Omental fat pad (tissue), 4 donors: ENCODE data around the gene KDM2A. TPM values are rescaled to one million over a fixed set of nuclear protein-coding genes. Genes with fewer than 3 reads are reported as not detected.
"Not testable (repeated sequence)": the region's sequence is repeated elsewhere in the genome, so short reads cannot be mapped to it uniquely, and the experiment has no call there.

Source experiments
- ATAC-seq: fragments of 150-250 bp; one replicate; pipeline ENCODE4 v1.9.1; 2016; ENCODE audit warnings: mild to moderate bottlenecking, moderate library complexity; ENCODE audit not compliant: low FRiP score
- DNase-seq: peaks from one replicate; pipeline ENCODE4 v3.0.0-alpha.2; 2019; ENCODE audit warnings: low spot score
- total RNA-seq, 4 donors: library from RNA; depleted of rRNA; stranded (reverse); fragments of >200 nt; gene quantifications; one replicate each; pipeline ENCODE4 v1.1.0, GENCODE V29; 2016
- TF ChIP-seq, protein P1 (sequence below), 3 donors: fragments of 450-650 bp; IDR thresholded peaks; one replicate each; pipeline ENCODE4 v1.5.1; 2016 to 2017; ENCODE audit warnings: antibody characterized with exemption in 3 of 3, mild to moderate bottlenecking in 3 of 3, moderate library complexity in 2 of 3

The KDM2A gene
- total RNA-seq, 4 donors from 2014 or later, result 47.4 to 83.6 (median 56.6) TPM

DNA sequence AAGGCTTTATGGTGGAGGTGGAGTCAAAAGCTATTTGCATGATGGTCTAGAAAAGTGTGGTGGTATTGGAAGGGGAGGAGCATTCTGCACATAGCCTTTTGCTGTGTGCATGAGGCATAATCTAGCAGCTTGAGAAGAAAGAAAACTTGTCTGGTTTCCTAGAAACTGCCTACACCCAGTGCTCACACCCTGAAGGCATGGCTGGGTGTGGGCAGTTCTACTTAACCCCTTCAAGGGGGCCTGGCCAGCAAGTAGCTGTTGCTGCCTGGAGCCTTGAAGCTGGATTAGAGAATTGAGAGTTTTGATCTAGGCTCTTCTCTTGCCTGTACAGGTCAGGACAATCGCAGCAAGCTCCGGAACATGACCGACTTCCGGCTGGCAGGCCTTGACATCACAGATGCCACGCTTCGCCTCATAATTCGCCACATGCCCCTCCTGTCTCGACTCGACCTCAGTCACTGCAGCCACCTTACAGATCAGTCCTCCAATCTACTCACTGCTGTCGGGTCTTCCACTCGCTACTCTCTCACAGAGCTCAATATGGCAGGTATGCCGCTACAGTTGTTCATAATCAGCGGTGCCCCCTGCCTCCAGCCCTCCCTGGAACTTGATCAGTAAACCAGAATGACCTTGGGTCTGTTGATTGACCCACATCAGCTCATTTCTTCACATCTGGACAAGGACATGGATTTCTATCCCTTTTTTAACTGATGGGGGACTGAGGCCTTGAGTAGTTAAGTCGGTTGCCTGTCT, 135.0 kb downstream of the KDM2A start:
- ATAC-seq, result no peak
- TF ChIP-seq, protein P1, sequence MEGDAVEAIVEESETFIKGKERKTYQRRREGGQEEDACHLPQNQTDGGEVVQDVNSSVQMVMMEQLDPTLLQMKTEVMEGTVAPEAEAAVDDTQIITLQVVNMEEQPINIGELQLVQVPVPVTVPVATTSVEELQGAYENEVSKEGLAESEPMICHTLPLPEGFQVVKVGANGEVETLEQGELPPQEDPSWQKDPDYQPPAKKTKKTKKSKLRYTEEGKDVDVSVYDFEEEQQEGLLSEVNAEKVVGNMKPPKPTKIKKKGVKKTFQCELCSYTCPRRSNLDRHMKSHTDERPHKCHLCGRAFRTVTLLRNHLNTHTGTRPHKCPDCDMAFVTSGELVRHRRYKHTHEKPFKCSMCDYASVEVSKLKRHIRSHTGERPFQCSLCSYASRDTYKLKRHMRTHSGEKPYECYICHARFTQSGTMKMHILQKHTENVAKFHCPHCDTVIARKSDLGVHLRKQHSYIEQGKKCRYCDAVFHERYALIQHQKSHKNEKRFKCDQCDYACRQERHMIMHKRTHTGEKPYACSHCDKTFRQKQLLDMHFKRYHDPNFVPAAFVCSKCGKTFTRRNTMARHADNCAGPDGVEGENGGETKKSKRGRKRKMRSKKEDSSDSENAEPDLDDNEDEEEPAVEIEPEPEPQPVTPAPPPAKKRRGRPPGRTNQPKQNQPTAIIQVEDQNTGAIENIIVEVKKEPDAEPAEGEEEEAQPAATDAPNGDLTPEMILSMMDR (IDR thresholded peaks at IDR 0.05), result no peak
- no peak for DNase-seq

GRCh38 chr11:67254798-67255197, 135.7 kb downstream of the KDM2A start:
- DNase-seq, result no peak
- no peak for ATAC-seq
- TF ChIP-seq, protein P1 (IDR thresholded peaks at IDR 0.05), result no peak

DNA sequence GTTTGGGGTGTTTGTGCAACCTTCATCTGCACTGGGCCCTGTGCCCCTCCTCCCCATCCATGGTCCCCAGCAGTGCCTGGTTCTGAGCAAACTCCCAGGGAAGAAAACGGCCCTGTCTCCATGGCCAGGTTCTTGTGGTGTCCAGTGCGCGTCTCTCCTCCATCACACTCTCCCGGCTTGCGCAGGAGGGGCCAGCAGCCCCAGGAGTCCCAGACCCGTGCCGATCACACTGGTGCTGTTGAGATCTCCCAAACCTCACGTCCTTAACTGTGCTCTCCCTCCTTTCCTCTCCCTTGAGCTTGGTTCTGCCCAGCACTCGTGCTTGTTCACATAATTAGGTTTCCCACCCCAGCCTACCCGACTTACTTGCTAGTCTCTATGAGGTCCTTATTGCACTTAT, 136.3 kb downstream of the KDM2A start:
- no peak for DNase-seq
- TF ChIP-seq, protein P1 (IDR thresholded peaks at IDR 0.05), result no peak
- ATAC-seq, result no peak

DNA sequence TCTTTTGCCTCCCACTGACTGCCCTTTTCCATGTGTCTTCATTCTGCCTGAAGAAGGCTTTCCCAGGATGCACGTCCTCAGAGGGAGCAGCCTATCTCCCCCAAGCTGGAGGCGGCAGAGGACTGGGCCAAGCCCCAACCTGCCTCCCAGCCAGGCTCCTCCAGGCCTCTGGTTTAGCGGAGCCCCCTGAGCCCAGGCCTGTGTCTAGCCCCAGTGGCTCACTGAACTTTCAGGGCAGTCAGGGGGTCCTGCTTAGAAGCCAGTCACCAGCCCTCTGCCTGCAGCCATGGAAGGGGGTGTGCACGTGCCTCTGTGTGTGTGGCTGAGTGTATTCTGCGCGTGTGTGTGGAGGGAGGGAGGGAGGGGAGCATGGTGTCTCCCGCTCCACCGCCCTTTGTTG, 136.8 kb downstream of the KDM2A start:
- DNase-seq (no peak), ATAC-seq (no peak)
- TF ChIP-seq, protein P1 (IDR thresholded peaks at IDR 0.05), result no peak

DNA sequence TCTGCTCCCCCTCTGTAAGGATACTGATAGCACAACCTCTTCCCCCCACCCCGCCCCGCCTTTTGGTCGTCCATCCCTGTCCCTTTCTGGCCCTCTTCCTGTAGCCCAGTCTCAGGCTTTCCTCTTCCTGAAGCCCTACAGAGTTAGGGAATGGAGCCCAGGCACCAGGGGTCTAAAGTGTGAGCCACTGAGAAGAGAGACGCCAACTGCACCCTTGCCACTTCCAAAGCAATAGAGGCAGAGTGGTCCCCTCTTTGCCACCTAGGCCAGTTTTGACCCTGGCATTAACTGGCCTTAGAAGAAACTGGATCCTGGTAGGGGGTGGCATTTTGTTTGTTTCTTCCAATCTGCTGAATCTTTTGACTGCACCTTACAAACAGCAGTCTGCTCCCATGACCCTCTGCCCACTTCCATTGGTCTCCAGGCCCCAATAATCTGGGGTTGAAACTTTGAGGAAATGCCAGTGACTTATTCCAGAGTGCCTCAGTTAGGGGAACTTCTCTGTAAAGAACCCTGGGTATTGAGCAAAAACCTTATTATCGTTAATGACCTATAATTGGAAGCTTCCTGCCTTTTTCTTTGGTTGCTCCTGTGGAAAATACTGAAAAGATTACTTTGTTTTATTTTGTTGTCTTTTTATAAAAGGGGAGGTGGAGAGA, 137.5 kb downstream of the KDM2A start:
- TF ChIP-seq, protein P1 (IDR thresholded peaks at IDR 0.05), result no peak
- no peak for ATAC-seq
- DNase-seq, result no peak

DNA sequence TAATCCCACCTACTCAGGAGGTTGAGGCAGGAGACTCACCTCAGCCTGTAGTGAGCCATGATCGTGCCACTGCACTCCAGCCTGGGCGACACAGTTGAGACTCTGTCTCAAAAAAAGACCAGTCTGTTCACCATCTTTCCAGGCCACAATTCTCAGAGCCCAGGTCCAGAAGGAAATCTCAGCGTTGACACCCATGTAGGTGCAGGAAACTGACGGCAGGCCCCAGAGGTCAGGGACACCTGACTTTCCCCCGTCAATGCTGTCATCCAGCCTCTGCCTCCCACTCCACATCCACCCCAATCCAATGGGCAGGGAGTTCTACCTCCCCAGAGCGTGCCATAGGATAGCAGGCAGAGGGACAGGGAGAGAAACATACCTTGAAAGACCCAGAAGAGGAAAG, 141.3 kb downstream of the KDM2A start:
- TF ChIP-seq, protein P1 (IDR thresholded peaks at IDR 0.05), result no peak
- no peak for DNase-seq
- ATAC-seq, result no peak

GRCh38 chr11:67260885-67261639, 142.0 kb downstream of the KDM2A start:
- DNase-seq, ATAC-seq: not testable (repeated sequence)
